Stimulated activated naive CD8-positive, alpha-beta T cell treated with anti-CD3 and anti-CD28 coated beads, Interleukin-15, amount 100 ng/mL, for 72 hours (primary cell): ENCODE results near the gene UNC5A.

Experiments
- ATAC-seq: fragments of 150-1000 bp; cut with Tn5 transposase; 2 replicates; pipeline ENCODE4 v1.10.0; 2021; ENCODE audit warnings: mild to moderate bottlenecking, moderate library complexity
- DNase-seq, 2 donors: peaks; one replicate each; pipeline ENCODE4 v3.0.0; 2021 to 2022
- H3K27ac Mint-ChIP-seq, 2 donors: one replicate each; pipeline ENCODE4 v1.8.0; 2022; ENCODE audit warnings: mild to moderate bottlenecking in 2 of 2, mixed read lengths in 2 of 2, moderate library complexity in 2 of 2
- H3K27me3 Mint-ChIP-seq: one replicate; pipeline ENCODE4 v1.8.0; 2022; ENCODE audit warnings: mixed read lengths
- H3K4me1 Mint-ChIP-seq: one replicate; pipeline ENCODE4 v1.8.0; 2022; ENCODE audit warnings: mild to moderate bottlenecking, mixed read lengths
- H3K4me3 Mint-ChIP-seq, 2 donors: one replicate each; pipeline ENCODE4 v1.8.0; 2022; ENCODE audit warnings: mild to moderate bottlenecking in 2 of 2, mixed read lengths in 2 of 2, moderate library complexity in 1 of 2
- H3K9me3 Mint-ChIP-seq, 2 donors: one replicate each; pipeline ENCODE4 v1.8.0; 2022; ENCODE audit warnings: mixed read lengths in 2 of 2

Gene UNC5A

GRCh38 chr5:176902911-176903664, 92.7 kb downstream of the UNC5A start:
- no peak overlapping the region for H3K27ac Mint-ChIP-seq
- no peaks in the 10 kb centered on the region for H3K9me3 Mint-ChIP-seq
- no peak for ATAC-seq
- DNase-seq = no peak
- no peak overlapping the region for H3K4me3 Mint-ChIP-seq
- H3K27me3 Mint-ChIP-seq = peaks cover 2% of the 10 kb centered on the region
- H3K4me1 Mint-ChIP-seq = peaks cover 50% of the 10 kb centered on the region

- Mint-ChIP-seq H3K27ac (peak overlapping the region in 1 of 2 donors; percentile 45), H3K27me3 (no peaks in the 10 kb centered on the region), H3K9me3 (no peaks in the 10 kb centered on the region), H3K4me1 (peaks cover 40% of the 10 kb centered on the region), H3K4me3 (no peak overlapping the region)
- DNase-seq (no peak), ATAC-seq (no peak)
These were observed 93.9 kb downstream of the UNC5A start for GRCh38 chr5:176904276-176904675.

GRCh38 chr5:176906126-176906525, 95.8 kb downstream of the UNC5A start:
- Mint-ChIP-seq H3K9me3 (no peaks in the 10 kb centered on the region), H3K27ac (peak overlapping the region in 1 of 2 donors; percentile 65), H3K4me3 (no peak overlapping the region), H3K27me3 (no peaks in the 10 kb centered on the region), H3K4me1 (peaks cover 38% of the 10 kb centered on the region)
- no peak for DNase-seq
- ATAC-seq = no peak

- H3K4me3 Mint-ChIP-seq = no peak overlapping the region
- H3K4me1 Mint-ChIP-seq = peaks cover 32% of the 10 kb centered on the region
- H3K27me3 Mint-ChIP-seq = no peaks in the 10 kb centered on the region
- no peaks in the 10 kb centered on the region for H3K9me3 Mint-ChIP-seq
- no peak overlapping the region for H3K27ac Mint-ChIP-seq
- ATAC-seq (no peak), DNase-seq (no peak)
These were observed 96.4 kb downstream of the UNC5A start for GRCh38 chr5:176906796-176907195.

- Mint-ChIP-seq H3K4me3 (no peak overlapping the region), H3K27ac (peak overlapping the region in 1 of 2 donors; percentile 17), H3K9me3 (no peaks in the 10 kb centered on the region), H3K27me3 (no peaks in the 10 kb centered on the region), H3K4me1 (peaks cover 16% of the 10 kb centered on the region)
- DNase-seq (no peak), ATAC-seq (no peak)
These were observed 98.5 kb downstream of the UNC5A start for GRCh38 chr5:176908675-176909368.

GRCh38 chr5:176912115-176912514, 101.8 kb downstream of the UNC5A start:
- DNase-seq (no peak), ATAC-seq (no peak)
- no peak overlapping the region for H3K27ac Mint-ChIP-seq
- H3K9me3 Mint-ChIP-seq = no peaks in the 10 kb centered on the region
- no peak overlapping the region for H3K4me3 Mint-ChIP-seq
- H3K4me1 Mint-ChIP-seq = peaks cover 22% of the 10 kb centered on the region
- no peaks in the 10 kb centered on the region for H3K27me3 Mint-ChIP-seq

GRCh38 chr5:176915906-176916305, 105.5 kb downstream of the UNC5A start:
- peak overlapping the region in 1 of 2 donors; percentile 75 for H3K27ac Mint-ChIP-seq

GRCh38 chr5:176916337-176916736, 106.0 kb downstream of the UNC5A start:
- ATAC-seq (no peak), DNase-seq (no peak)
- Mint-ChIP-seq H3K27me3 (no peaks in the 10 kb centered on the region), H3K4me3 (no peak overlapping the region), H3K9me3 (no peaks in the 10 kb centered on the region), H3K4me1 (peaks cover 6% of the 10 kb centered on the region), H3K27ac (no peak overlapping the region)

More at GRCh38 chr5:176915906-176916305, 105.5 kb downstream of the UNC5A start:
- DNase-seq (no peak), ATAC-seq (no peak)
- Mint-ChIP-seq H3K27me3 (no peaks in the 10 kb centered on the region), H3K9me3 (no peaks in the 10 kb centered on the region), H3K4me3 (no peak overlapping the region), H3K4me1 (peaks cover 9% of the 10 kb centered on the region)

- Mint-ChIP-seq H3K27ac (no peak overlapping the region), H3K9me3 (no peaks in the 10 kb centered on the region), H3K27me3 (no peaks in the 10 kb centered on the region), H3K4me3 (no peak overlapping the region), H3K4me1 (peaks cover 6% of the 10 kb centered on the region)
- DNase-seq = no peak
- ATAC-seq = no peak
These were observed 108.3 kb downstream of the UNC5A start for GRCh38 chr5:176918613-176919012.

- Mint-ChIP-seq H3K4me1 (no peaks in the 10 kb centered on the region), H3K27ac (no peak overlapping the region), H3K9me3 (no peaks in the 10 kb centered on the region), H3K27me3 (no peaks in the 10 kb centered on the region), H3K4me3 (no peak overlapping the region)
- no peak for ATAC-seq
- DNase-seq = no peak
These were observed 111.4 kb downstream of the UNC5A start for GRCh38 chr5:176921714-176922113.

GRCh38 chr5:176922817-176923216, 112.5 kb downstream of the UNC5A start:
- H3K4me1 Mint-ChIP-seq = no peaks in the 10 kb centered on the region
- no peak overlapping the region for H3K27ac Mint-ChIP-seq
- H3K4me3 Mint-ChIP-seq = no peak overlapping the region
- no peak for DNase-seq
- no peaks in the 10 kb centered on the region for H3K9me3 Mint-ChIP-seq
- no peak for ATAC-seq
- no peaks in the 10 kb centered on the region for H3K27me3 Mint-ChIP-seq

GRCh38 chr5:176927562-176927961, 117.2 kb downstream of the UNC5A start:
- ATAC-seq (no peak), DNase-seq (no peak)
- no peaks in the 10 kb centered on the region for H3K4me1 Mint-ChIP-seq
- H3K27me3 Mint-ChIP-seq = no peaks in the 10 kb centered on the region
- no peaks in the 10 kb centered on the region for H3K9me3 Mint-ChIP-seq
- H3K27ac Mint-ChIP-seq = no peak overlapping the region
- H3K4me3 Mint-ChIP-seq = no peak overlapping the region

GRCh38 chr5:176929654-176930053, 119.3 kb downstream of the UNC5A start:
- no peak for ATAC-seq
- no peaks in the 10 kb centered on the region for H3K4me1 Mint-ChIP-seq
- no peak overlapping the region for H3K27ac Mint-ChIP-seq
- no peak for DNase-seq
- H3K4me3 Mint-ChIP-seq = no peak overlapping the region
- no peaks in the 10 kb centered on the region for H3K9me3 Mint-ChIP-seq
- no peaks in the 10 kb centered on the region for H3K27me3 Mint-ChIP-seq
